DMS153 treated with DMSO at 0.1 percent for 48 hours (cell line): Measurements from ENCODE around the gene BMP10.
"Not testable (repeated sequence)": the region's sequence is repeated elsewhere in the genome, so short reads cannot be mapped to it uniquely, and the experiment has no call there.

Source experiments
- DNase-seq: peaks from one replicate; lab custom pipeline; 2025; ENCODE audit not compliant: unreplicated experiment; lab: John Stamatoyannopoulos, UW

BMP10 gene

GRCh38 chr2:68900496-68901198, 29.4 kb upstream of the BMP10 start:
- no peak for DNase-seq

- not testable (repeated sequence) for DNase-seq
Observed at GRCh38 chr2:68895981-68896380, 24.8 kb upstream of the BMP10 start.

GRCh38 chr2:68889500-68889899, 18.3 kb upstream of the BMP10 start:
- no peak for DNase-seq

- DNase-seq: no peak
Observed at GRCh38 chr2:68889021-68889420, 17.8 kb upstream of the BMP10 start.

- no peak for DNase-seq
Observed at GRCh38 chr2:68888038-68888704, 17.0 kb upstream of the BMP10 start.

- DNase-seq: no peak
Observed at GRCh38 chr2:68885811-68886075, 14.5 kb upstream of the BMP10 start.

GRCh38 chr2:68885074-68885810, 14.0 kb upstream of the BMP10 start:
- DNase-seq: no peak

- no peak for DNase-seq
Observed at GRCh38 chr2:68880213-68880612, 9.0 kb upstream of the BMP10 start.

- no peak for DNase-seq
Observed at GRCh38 chr2:68879296-68879695, 8.1 kb upstream of the BMP10 start.

GRCh38 chr2:68878753-68879152, 7.6 kb upstream of the BMP10 start:
- DNase-seq: no peak

- no peak for DNase-seq
Observed at GRCh38 chr2:68878071-68878711, 7.0 kb upstream of the BMP10 start.

- no peak for DNase-seq
Observed at GRCh38 chr2:68877079-68877772, 6.0 kb upstream of the BMP10 start.

GRCh38 chr2:68870215-68870614, 982 bp downstream of the BMP10 start:
- DNase-seq: no peak

- DNase-seq: no peak
Observed at GRCh38 chr2:68865108-68865507, 6.1 kb downstream of the BMP10 start.

- DNase-seq: no peak
Observed at GRCh38 chr2:68863996-68864395, 7.2 kb downstream of the BMP10 start.

GRCh38 chr2:68862889-68863288, 8.3 kb downstream of the BMP10 start:
- DNase-seq: no peak

GRCh38 chr2:68861330-68861729, 9.9 kb downstream of the BMP10 start:
- no peak for DNase-seq

- DNase-seq: no peak
Observed at GRCh38 chr2:68860111-68860510, 11.1 kb downstream of the BMP10 start.

GRCh38 chr2:68857855-68858456, 13.2 kb downstream of the BMP10 start:
- no peak for DNase-seq

- no peak for DNase-seq
Observed at GRCh38 chr2:68857202-68857845, 13.9 kb downstream of the BMP10 start.
